ENCODE results near the gene SLC49A4.

GRCh38 chr3:122880173-122880572, 85.3 kb downstream of the SLC49A4 start:
- no peak for TF ChIP-seq CTCF (conservative IDR thresholded peaks at IDR 0.05; ENCODE audit: low read depth, low read length)
- TF ChIP-seq EZH2phosphoT487 (IDR thresholded peaks at IDR 0.05; ENCODE audit: borderline replicate concordance, low read length), result no peak
